DMS53 (cell line): ENCODE results near the gene ETV7.
"Not testable (repeated sequence)": the region's sequence is repeated elsewhere in the genome, so short reads cannot be mapped to it uniquely, and the experiment has no call there.

Source experiments
- DNase-seq: peaks from one replicate; lab custom pipeline; 2025; lab: John Stamatoyannopoulos, UW

Gene ETV7

DNA sequence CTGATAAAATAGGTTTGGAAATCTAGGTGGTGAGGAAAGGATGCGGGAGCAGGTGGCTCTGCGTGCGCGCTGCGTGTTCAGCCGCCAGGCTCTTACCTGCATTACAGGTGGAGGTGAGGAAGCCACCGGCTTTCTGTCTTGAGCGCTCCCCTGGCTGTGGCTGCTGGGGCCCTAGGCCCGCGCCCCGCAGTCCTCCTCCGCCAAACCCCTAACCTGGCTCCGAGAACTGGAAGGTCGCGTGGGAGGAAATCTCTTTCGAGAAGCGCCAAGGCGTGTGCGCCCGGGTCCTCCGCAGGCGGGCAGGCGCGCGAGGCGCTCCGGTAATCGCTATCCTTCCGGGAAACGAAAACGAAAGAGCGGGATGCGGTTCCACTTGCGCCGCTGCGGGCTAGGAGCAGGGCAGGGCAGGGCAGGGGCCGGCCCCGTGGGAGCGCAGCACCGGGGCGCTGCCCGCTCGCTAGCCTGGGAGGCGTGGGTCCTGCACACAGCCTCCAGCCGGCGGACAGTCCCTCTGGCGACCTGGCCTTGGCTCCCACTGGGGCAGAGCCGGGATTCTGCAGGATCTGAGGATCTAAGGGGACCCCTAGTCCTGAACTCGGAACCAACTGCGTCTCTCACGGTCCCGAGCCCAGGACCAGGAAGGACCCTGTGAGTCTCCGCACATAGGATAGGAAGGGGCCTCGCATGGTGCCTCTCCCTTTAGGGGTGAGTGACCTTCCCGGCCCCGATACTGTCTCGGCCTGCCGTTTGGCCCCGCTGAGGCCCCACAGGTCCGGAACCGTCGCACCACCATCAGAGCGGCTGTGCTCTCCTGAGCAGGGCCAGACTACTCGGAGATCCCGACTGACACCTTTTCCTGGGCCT is at the start of gene ETV7:
Gene ETV7 (minus strand): TSS at position 230 of the 864 bp plus-strand sequence. CDS start 128 bp downstream, at position 102.
- peak; percentile 73 for DNase-seq

DNA sequence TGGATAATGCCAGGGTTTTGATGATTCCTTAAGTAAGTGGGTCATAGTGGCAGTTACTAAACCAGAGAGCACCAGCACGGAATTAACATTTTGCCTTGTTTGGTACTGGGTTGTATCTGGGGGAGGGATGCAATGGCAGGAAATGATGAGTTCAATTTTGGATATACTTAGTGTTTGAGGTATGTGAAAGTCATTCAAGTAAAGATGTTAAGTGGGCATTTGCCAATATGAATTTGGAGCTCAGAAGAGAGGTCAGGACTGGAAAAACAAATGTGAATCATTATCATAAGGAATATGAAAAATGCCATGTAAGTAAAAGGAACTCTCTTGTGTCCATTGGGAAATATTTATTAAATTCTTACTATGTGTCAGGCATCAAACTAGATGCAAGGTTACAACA is 49.0 kb upstream of the ETV7 start:
- no peak for DNase-seq

DNA sequence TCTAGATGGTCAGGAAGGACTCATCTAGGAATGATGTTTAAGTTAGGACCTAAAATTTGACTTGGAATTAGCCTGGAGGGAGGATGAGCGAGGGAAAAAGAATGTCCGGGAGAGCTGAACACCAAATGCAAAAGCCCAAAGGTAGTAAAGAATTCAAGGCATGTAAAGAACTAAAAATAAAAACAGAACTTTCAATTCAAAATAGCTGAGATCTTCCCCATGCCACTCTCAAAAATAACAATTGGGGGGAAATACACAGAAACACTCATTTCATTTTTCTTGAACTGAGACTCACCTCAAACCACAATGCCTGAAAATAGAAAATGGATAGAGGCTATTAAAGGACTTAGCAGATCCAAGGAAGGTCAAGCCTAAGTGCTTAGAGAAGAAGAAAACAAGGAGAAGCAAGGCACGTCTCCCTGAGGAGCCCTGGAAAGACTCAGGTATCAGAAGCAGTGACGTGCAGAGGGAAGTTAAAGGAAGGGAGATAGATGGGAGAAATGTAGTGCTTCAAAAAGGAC is 44.7 kb upstream of the ETV7 start:
- DNase-seq: no peak

DNA sequence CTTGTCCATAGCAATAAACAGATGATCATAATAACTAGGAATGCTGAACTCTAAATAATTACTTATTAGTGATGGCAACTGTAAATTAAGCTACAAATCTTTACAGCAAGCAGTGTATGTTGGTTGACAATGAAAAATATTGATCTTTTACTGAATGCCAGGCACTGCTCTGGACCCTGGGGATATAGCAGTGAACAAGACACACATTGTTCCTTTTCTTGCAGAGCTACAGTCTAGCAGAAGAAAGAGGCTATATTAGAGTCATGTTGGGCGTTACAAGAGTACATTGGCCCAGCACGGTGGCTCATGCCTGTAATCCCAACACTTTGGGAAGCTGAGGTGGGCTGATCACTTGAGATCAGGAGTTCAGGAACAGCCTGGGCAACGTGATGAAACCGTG is 43.7 kb upstream of the ETV7 start:
- DNase-seq: no peak

DNA sequence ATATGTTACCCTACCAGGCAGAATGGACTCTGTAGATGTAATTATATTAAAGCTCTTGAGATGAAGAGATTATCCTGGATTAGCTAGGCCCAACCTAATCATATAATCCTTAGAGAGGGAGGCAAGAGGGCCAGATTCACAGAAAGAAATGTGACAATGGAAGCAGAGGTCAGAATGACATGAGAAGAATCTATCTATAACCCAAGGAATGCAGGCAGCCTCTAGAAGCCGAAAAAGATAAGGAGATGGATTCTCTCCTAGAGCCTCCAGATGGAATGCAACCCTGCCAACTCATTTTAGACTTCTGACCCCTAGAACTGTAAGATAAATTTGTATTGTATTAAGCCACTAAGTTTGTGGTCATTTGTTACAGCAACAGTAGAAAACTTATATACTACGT is 42.9 kb upstream of the ETV7 start:
- no peak for DNase-seq

DNA sequence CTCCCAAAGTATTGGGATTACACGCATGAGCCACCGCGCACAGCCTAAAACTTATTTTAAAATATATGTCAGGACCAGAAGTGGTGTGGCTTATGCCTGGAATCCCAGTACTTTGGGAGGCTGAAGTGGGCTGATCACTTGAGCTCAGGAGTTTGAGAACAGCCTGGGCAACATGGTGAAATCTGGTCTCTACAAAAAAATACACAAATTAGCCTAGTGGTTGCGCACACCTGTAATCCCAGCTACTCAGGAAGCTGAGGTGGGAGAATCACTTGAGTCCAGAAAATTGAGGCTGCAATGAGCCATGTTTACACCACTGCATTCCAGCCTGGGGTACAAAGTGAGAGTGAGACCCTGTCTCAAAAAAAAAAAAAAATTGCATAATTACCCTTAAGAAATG is 41.4 kb upstream of the ETV7 start:
- peak; percentile 3 for DNase-seq

DNA sequence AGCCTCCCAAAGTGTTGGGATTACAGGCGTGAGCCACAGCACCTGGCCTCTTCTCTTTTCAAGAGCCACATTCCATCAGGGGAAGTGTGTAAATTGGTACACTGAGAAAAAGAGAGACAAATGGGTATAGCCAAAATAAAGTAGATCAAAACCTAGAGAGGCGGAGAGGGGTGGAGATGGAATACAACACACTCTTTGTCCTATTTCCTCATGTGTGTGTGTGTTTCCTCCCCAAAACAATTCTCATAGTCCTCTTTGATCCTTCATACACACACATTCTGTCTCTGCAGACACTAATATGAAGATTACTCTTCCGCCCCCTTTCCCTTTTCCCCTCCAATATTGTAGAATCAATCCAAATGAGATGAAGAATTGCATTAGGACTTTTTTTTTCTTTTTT is 39.2 kb upstream of the ETV7 start:
- DNase-seq: no peak

DNA sequence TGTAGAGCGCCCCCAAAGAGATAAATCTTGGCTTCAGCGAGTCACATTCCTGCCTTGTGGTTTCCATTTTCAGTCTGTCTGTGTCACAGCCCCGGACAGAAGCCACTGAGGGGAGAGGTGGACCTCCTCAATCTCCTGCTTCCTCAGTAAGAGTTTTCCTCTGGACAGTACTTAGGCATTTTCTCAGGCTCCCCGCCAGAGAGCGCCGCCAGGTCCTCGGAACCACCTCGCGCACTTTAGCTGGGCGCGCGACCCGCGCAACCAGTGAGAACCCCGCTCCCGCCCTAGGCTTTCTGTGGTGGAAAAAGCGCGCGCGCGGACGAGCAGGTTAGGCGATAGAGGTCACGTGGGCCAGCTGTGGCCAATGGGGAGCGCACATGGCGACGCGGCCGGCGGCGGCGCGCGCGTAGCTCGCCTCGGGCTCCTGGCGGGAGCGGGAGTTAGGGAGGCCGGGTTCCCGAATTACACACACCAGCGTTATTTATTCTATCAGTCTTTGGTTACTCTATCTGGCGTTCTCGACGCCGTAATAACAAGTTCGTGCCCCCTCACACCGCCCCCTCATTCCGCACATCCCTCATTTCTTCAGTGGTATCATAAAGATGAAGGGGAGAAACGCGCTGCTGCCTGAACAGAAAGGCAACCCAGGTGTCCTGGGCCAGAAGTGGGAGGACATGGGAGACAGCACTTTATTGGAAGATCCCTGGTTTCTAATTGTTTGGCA is 35.8 kb upstream of the ETV7 start:
- peak; percentile 99 for DNase-seq

DNA sequence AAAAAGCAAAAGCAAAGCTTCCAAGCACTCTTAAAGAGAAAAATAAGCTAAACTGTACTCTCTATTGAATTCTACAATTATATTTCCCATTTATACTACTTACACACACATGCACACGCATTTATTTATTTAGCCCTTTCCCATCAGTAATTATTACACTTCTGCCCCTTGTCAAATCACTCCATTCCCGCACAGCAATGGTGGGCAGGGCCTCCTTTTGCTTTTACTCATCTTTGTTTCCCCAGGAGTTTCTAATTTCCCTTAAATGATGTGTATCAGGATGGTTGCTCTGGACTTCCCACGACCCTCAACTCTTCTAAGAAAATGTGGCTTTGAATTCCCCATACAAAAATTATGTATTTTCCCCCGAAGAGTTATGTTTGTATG is 35.2 kb upstream of the ETV7 start:
- peak; percentile 26 for DNase-seq

DNA sequence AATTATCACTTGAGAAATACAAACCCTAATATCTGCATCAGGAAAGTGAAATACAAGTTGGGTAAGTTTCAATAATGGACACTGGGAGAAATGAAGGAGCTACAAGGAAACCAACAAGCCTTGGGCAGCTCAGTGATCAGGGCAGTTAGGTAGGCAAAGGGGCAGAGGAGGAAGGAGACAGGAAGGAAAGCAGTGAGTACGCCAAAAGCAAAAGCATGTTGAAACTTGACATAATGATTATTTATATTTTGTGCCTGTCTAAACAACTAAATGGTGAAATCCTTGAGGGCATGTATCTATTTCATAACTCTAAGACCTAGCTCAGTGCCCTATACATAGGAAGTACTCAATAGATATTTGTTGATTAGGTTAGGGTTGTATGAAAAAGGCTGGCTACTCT is 31.8 kb upstream of the ETV7 start:
- DNase-seq: no peak

DNA sequence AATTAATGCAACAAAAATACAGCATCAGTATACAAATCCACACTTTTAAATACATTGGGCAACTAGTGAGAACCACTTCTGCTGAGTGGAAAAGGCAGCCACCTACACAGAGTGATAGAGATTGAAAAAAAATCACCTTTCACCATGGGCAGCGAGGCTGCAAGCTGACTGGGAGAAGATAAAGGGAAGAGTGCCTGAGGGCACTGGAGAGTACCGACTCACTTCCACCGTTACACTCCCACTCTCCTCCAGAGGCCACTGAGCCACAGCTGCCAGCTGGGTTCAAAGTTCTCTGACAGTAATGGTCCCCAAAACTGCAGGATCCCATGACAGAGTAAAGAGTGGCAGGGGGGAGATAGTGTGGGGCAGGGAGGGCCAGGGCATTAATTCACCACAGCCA is 31.1 kb upstream of the ETV7 start:
- no peak for DNase-seq

DNA sequence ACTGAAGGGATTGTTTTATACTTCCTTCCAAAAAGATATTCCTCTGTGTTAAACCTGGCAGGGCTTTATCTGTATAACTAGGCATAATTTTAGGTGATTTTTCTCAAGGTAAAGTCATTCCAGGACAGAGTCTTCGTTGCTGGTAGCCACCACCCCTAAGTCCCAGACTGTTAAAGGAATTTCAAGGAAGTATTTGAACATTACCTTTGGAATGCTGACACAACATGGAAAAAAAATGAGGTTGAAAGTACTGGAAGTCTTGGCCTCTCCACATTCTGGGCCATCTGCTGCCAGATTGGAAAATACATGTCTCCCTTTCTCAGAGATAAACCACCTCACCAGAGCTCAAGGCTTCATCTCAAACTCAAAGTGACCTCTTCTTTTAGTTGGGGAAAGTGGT is 27.0 kb upstream of the ETV7 start:
- no peak for DNase-seq

DNA sequence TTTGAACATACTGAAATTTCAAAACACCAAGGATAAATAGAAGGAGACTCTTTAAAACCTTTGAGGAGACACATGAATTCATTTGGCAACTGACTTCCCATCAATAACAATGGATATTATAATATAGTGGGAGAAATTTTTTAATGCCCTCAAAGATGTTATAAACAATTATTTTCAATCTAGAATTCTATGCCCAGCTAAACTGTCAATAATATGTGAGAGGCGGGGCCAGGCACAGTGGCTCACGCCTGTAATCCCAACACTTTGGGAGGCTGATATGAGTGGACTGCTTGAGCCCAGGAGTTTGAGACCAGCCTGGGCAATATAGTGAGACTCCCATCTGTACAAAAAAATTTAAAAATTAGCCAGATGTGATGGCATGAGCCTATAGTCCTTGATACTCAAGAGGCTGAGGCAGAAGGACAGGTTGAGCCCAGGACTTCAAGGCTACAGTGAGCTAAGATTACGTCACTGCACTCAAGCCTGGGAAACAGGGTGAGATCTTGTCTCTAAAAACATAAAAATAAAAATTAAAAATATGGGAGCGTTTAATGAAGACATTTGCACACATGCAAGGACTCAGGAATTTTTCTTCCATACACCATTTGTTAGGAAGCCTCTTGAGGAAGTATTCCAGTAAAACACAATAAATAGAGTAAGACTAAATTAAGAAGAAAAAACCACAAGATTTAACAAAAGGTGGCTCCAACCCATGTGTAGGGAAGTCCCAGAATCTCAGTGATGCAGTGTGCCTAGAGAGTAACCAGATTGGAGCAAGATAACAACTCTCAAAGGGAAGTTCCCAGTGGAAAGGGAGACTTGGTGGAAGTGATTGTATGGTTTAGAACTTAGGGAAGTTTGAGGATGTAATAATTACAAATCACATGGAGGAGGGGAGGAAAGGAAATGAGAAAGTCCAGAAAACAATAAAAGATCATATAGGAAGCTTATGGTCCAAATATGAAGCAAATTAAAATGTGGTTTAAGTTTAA is 26.3 kb upstream of the ETV7 start:
- DNase-seq: no peak

DNA sequence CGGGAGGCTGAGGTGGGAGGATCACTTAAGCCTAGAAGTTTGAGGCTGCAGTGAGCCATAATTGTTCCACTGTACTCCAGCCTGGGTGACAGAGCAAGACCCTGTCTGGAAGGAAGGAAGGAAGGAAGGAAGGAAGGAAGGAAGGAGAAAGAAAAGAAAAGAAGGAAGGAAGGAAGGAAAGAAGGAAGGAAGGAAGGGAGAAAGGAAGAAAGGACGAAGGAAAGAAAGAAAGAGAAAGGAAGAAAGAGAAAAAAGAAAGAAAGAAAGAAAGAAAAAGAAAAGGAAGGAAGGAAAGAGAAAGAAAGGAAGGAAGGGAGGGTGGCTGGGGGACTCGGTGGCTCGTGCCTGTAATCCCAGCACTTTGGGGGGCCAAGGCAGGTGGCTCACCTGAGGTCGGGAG is 22.2 kb upstream of the ETV7 start:
- not testable (repeated sequence) for DNase-seq

DNA sequence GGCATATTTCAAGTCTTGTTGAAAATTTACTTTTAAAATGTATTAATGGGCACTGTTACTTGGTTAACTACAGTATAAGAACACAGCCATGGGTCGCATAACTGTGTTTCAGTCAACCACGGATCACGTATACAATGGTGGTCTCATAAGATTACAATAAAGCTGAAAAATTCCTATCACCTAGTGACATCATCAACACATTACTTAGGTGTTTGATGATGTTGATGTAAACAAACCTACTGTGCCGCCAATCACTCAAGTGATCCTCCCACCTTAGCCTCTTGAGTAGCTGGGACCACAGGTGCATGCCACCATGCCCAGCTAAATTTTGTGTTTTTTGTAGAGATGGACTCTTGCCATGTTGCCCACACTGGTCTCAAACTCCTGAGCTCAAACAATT is 16.7 kb upstream of the ETV7 start:
- no peak for DNase-seq

DNA sequence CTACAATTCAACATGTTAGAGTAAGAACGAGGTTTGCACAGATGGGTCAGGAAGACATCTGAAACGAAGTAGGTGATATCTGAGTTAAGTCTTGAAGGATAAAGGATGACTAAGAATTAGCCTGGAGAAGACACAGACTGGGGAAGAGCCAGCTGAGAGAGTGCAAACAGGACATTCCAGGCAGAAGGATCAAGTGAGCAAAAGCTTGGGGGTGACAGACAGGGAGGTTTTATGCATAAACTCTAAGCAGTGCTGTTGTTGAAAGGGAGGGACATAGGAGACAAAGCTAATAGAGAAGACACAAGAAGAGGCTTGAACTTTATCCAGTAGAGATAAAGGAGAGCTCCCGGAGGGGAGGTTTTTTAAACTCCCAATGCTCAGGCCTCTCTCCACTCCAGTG is 15.0 kb upstream of the ETV7 start:
- DNase-seq: no peak

DNA sequence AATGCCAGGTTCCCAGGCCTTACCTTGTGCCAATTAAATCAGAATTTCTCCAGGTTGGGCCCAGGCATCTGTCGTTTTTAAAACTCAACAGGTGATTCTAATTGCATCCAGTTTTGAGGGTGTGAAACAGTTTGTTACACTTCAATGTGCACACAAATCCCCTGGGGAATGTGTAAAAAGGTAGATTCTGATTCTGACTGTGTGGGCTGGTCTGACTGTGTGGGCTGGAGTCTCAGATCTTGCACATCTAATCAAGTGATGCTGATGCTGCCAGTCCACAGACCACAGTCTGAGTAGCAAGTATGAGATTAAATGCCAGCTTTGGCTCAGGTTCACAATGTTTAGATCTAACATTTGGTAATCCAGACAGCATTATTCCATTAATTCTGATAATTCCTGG is 12.5 kb upstream of the ETV7 start:
- DNase-seq: no peak

DNA sequence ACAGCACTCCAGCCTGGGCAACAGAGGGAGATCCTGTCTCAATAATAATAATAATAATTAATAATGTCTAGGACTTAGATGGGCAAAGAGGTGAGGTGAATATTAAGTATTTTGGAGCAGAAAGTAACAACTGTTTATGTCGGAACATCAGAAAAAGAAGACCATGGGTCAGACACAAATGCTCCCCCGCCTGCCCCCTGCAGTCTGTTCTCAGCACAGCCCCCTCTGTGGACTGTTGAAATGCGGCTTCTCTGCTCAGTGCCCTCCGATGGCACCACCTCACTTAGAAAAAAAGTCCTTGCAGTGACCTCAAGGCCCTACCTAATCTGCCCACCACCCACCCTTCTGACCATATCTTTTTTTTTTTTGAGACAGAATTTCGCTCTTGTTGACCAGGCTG is 5.2 kb upstream of the ETV7 start:
- DNase-seq: no peak

DNA sequence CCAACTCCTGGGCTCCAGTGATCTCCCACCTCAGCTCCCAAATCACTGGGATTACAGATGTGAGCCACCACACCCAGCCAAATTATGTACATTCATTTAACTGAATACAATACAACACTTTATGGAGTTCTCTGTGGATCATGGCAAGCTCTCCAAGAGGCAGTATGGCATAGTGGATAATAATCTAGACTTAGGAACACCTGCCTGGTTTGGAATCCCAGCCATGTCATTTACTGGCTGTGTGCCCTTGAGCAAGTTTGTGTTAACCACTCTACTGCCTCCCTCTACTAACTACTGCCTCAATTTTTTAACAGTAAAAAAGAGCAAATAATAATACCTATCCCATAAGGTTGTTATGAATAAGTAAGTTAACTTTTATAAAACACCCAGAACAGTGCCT is 1.9 kb upstream of the ETV7 start:
- DNase-seq: no peak

DNA sequence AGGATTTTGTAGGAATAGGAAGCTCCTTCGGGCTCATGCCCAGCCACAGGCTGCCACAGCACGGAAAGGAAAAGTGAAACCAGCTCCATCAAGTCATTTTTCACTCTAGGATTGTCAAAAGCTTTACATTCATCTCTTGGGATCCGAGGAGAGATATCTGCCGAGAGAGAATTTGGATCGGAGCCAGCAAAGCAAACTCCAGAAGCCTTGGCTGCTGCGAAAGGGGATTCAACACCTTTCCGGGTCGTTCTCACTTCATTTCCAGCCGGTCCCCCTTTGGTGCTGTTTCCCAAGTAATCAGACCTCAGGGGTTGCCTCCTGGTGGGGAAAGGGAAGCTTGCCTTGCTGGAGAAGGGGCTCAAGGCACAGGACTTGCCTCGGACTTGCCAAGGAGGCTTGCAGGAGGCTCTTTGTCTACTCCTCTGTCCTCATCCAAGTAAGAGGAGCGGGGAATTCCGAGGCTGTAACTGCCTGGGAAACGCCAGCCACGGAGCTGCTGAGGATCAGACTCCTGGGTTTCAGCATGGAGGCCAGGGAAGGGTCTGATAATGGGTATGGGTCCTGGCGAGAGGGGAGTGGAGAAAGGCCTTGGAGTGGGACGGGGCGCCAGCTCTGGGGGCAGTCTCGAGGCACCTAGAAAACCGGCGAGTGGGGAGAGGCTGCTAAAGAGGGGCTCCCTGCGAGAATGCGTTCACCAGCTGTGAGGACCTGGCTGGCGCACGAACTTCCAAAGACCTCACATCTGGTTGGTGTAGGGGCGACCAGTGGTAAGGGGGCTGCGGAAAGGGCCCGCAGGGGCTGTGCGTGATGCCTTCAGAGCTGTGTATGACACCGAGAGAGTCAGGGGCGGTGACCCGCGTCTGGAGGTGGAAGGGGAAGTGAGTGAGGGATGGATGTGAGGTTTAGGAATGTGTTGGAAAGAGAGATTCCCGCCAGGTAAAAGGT is 702 bp downstream of the ETV7 start:
- DNase-seq: peak; percentile 60

DNA sequence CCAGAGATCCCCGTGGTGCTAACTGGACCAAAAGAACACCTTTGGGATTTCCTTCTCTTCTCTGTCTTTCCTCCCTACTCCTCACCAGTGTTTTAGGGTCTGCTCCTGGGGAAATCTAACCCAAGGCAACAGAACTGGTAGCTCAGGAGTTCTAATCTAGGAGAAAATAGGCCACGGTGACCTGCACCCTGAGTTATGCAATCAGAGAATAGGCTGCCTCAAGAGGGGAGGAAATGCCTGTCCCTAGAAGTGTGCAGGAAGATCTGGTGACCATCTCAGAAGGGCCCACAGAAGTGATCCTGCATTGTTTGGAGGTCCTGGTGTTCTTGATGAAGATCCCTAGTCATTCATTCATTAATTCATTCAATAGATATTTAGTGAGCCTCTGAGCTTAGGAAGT is 3.4 kb downstream of the ETV7 start:
- DNase-seq: no peak
